NCI-H524 (cell line): Measurements from ENCODE around the gene SFI1.

ENCODE experiments used
- DNase-seq, 2 experiments: peaks; one replicate each; lab custom pipeline; 2025; lab: John Stamatoyannopoulos, UW

Gene SFI1

DNA sequence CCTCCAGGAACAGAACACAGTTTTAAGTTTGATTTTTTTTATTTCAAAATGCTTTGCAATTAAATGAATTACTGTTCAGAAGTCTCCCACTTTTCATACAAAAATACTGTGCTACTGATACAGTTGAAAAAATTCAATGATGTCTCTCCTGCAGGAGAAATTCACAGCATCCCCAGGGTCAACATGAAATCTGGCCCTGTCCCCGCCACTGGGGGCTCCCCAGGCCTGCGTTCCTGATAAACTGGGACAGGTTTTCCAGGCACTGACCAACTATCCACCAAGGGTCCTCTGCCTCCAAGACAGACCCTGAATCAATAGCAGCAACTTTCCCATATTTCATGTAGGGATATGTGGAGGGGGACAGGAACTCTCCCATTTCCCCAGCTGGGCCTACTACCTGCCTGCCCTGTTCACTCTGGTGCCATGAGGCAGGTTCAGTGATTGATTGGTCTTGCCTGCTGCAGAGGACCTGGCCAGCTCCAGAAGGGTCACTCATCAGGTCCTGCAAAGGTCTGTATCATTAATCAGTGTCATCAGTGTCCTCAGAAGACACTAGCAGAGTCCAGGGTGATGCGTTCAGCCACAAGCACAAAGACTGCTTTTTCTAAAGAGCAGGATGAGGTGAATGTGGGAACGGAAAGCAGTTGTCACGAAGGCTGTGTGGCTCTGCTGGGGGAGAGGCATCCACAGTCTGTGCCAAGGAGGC, 122.3 kb downstream of the SFI1 start:
- no peak for DNase-seq

DNA sequence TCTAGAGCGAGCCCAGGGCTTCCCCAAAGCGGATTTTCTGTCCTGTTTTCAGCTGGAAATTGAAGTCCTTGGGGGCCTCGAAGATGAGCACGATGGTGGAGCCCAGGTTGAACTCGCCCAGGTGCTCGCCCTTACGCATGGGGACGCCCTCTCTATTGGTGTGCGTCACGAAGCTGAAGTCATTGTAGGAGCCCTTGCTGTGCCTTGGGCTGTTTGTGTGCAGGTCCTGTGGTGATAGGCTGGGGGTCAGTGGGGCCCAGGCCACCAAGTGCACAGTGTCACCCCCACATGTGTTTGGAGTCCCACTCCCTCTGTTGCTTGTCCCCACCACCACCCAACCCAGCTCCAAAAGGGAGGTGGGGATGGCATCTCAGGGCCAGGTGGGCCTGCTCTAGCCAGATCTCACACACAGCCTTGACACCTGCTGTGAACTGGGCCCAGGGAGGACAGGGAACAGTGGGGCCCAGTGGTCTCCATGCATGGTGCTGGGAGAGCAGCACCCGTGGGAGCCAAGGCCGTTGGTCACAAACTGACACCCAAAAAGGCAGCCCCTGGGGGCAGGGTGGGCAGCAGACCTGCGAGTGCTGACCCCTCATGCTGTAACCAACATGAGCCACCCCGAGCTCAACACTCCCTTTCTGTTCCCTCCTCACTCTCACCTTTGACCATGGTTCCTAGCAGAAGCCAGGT, 123.4 kb downstream of the SFI1 start:
- DNase-seq, result no peak

DNA sequence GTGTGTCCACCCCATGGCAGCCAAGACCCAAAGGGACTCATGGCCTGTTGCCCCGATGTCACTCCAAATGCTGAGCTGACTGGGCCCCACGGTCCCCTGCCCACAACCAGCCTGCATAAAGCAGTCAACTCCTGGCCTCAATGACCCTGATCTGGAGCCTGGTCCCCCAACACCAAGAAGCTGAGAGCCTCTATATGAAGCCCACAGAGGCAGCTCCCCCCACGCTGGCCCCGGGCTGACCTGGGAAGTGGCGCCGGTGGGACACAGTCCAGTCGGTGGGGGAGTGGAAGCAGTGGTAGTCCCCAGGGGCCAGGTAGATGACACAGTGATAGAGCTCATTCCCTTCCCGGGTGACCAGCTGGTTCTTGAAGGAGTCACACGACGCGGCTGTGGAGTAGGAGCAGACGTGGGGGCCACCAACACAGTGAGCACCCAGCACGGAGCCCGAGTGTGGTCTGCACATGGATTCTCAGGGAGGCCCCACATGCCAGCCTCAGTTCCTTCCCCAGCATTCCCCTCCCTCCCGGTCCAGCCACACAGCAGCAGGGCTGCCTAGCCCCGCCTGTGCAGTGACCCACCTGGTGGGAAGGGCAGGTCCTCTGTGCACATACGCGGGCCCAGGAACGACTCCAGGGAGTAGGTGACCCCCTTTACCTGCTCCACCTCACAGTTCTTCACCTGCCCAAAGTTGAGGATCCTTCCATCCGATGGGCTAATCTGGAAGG, 124.6 kb downstream of the SFI1 start:
- DNase-seq, result no peak

DNA sequence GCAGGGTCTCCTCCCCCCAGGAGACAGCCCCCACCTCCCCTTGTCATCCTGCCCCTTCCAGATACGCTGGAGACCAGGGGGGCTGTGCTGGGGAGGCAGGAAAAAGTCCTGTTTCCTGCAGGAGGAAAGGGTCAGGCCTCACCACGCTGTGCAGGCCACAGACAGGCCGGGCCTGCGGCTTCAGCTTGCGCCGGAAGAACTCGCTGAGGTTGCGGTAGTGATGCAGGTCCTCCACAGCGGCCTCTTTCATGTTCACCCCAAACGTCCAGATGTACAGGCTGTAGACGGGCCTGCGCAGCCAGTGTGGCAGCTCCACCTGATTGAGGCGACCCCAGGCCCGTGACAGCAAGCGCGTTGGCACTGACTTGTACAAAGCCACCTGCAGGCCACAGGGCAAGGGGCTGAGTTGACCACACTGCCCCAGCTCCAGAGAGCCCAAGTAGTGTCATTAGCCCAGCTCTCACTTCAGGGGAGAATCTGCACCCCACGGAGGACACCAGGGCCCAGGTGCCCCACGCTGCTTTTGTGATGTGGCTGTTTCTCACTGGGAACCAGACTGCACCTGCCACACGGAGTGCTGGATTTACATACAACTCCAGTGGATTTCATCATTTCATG, 125.3 kb downstream of the SFI1 start:
- no peak for DNase-seq

DNA sequence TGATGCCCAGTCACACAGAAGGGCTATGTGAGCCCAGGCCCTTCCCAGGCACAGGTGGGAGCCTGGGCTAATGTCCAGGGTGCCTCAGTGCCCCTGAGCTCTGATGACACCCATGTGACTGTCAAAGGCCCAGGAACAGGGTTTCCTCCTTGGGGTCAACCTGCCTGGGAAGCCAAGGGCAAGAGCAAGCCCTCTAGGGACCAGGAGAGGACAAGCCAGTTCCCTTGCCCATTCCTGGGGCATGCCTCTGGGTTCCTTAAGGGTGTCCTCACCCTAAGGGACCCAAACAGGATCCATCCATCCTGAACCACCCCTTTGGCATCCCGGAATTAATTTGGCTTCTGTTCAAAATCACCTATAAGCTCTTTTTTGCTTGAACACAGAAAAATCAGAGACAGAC, 126.6 kb downstream of the SFI1 start:
- DNase-seq, result no peak

DNA sequence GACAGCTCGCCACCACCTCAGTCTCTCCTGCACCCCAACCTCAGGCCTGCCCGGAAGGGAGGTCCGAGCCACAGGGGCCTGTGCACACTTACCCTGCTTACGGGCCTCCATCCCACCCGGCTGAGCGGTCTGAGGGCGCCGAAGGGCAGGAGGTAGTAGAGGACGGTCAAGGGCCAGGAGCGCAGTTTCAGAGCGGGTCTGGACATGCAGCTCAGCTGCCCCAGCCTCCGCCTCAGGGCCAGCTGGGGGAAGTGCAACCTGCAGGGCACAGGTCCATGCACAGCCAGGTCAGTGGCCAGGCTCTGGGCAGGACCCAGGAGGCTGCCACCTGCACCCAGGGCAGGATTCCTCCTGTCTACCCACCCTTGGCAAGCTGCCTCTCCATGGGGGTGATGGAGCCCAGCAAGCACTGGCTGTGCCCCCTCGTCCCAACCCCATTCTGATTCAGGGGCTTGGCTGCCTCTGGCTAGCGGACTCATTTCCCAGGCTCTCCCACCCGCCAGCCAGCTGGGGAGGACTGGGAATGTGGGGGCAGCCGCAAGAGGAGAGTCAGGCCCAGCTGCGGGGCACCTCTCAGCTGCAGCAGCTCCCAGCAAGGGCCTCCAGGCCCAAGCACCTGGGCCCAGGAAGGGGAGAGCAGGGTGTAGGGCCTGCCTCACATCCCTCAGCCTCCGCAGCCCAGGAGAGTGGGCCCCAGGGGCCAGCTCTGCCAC, 127.4 kb downstream of the SFI1 start:
- no peak for DNase-seq

DNA sequence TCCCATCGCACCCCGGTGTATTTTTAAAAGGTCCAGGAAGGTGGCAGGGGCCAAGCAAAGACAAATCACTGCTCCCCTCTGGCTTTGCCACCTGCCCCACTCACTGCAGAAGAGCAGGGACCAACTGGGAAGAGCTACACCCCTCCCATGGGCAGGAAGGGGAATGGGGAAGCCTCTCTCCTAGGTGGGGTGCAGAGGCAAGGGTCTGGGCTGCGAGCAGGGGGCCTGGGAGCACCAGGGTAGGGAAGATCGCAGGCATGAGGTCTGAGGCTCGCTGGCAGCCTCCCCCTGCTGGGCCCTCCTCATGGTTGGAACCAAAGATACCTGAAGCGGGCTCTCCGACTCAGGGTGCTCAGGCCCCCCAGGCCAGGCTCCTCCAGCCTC, 128.9 kb downstream of the SFI1 start:
- no peak for DNase-seq

DNA sequence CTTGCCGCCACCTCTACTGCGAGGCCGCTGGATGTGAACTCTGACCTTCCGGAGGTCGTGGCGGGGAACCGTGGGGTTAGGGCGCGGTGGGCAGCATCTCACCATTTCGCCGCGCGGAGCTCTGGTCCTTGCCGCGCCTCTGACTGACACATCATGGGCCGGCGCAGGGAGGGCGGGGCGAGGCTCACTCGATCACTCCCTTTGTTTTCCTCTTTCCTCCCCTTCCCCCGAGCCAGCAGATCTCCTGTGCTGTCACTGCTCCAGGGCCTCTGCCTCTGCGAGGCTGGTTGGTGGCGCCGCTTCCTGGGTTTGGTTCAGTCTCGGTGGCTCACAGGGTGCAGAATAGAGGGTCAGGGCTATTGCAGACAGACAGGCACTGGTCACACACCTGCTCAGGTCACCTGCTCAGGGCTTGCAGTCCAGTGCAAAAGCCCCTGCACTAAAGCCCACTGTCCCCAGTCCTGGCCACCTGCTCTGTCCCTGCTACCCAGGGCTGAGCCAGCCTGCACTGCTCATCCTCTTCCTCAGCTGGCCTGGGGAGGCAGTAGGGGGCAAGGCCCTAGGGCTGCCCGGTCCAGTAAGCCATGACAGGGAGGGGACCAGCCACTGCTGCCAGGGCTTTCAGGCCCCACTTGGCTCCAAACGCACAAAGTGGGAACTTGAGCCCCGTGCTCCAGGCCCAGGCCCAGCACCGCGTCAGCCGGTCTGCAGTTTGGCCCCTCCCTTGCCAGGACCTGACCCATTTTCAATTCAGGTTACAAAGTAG, 129.5 kb downstream of the SFI1 start:
- no peak for DNase-seq

DNA sequence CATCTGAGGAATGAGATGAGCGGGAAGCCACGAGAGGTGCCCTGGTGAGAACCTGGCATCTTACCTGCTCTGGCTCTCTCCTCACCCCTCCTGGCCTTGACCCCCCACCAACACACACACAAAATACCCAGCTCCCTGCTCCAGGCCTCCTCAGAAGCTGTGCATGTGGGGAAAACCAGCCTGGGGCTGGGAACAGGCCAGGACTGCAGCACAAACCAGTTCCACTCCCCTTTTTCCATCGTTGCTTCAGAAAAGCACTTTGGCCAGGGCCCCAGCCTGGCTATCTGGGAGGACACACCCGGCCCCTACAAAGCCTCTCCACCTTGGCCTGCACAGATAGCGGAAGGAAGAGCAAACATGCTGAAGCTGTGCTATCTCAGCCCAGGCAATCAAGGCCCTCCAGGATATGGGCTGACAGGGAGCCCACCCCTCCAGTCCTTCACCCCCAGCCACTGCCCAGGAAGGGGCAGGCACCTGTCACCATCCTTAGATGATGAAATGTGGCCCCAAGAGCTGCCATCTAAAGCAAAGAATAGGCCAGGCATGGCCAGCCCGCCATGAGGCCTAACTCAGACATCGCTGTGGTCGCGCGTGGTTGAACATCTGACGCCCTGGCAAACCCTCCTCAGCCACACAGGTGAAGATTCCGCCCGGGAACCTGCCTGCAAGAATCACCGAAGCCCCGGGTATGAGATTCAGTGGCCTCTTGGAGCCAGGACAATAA, 130.3 kb downstream of the SFI1 start:
- no peak for DNase-seq

DNA sequence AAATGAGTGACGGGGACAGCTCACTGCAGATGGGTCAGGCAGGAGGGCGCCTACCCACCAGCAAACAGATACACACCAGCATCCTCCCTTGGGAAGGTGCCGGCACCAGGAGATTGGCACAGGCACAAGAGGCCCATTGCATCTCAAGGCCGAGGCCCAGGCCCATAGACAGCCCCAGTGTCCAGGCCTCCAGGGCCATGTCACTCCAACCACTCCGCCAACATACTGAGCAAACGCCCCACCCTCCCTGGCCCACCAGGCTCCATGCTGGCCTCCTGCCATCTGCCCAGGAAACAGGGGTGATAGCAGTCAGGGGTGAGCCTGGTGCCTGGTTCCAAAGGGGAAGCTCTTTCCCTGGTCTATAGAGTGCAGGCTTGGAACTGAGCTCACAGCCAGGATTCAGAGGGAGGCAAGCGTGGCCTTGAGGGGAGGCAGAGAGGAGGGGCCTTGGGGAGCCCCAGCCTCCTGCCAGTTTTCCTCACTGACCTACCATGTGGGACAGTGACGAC, 130.9 kb downstream of the SFI1 start:
- no peak for DNase-seq

DNA sequence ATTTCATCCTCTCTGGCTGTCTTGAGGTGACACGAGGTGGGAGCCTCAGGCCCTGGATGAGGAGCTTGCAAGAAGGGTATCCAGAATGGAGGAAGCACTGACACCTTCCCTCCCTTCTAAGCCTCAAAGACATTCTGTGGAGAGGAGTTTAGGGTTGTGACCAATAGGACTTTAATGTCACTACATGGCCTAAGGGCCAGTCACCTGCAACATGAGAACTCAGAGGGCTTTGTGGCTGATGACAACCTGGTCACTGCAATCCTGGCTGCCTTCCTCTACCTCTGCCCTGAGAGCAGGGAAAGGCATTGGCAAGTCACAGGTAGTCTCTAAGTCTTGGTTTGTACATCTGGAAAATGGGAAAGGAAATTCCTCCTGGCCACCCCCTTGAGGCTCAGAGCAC, 132.0 kb downstream of the SFI1 start:
- DNase-seq, result no peak

DNA sequence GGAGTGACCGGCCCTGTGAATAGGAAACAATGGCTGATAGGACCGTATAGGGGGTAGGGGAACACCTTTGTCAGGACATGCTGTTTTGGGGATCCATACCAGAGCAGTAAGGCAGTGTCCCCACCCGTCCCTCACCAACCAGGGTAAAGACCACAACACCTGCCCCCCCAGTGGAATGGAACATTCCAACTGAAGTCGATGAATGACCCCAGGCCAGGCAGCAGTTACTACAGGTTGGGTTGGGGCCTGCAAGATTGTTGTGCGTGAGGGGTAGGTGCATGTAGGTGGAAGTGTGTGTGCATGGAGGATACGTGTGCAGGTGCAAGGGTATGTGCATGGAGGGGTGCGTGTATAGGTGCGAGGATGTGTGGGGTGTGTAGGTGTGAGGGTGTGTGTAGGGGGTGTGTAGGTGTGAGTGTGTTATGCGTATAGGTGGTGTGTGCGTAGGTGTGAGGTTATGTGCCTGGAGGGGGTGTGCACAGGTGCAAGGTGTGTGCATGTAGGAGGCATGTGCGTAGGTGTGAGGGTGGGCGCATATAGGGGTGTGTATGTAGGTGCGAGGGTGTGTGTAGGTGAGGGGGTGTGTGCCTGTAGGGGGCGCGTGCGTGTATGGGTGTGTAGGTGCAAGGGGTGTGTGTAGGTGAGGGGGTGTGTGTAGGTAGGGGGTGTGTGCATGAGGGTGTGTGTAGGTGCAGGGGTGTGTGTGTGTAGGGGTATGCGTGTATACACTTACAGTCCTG, 132.8 kb downstream of the SFI1 start:
- no peak for DNase-seq

DNA sequence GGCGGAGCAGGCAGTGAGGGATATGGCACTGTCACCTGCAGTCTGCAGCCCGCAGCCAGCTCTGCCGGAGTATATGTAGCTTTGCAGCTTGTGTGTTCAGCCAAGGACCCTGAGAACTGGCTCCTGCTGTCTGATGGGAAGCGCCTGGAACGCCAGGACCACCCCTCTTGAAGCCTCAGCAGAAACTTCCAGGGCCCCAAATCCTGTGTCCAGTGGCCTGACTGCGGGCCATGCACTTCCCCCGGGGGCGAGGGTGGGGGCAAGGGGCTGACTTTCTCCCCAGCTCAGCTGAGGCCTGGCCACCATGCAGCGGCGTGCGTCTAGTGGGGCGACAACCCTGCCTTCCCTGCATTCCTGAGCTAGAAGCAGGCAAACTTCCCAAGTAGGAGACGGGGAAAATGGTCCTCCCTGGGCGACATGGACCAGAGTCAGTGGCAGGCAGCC, 133.4 kb downstream of the SFI1 start:
- no peak for DNase-seq

DNA sequence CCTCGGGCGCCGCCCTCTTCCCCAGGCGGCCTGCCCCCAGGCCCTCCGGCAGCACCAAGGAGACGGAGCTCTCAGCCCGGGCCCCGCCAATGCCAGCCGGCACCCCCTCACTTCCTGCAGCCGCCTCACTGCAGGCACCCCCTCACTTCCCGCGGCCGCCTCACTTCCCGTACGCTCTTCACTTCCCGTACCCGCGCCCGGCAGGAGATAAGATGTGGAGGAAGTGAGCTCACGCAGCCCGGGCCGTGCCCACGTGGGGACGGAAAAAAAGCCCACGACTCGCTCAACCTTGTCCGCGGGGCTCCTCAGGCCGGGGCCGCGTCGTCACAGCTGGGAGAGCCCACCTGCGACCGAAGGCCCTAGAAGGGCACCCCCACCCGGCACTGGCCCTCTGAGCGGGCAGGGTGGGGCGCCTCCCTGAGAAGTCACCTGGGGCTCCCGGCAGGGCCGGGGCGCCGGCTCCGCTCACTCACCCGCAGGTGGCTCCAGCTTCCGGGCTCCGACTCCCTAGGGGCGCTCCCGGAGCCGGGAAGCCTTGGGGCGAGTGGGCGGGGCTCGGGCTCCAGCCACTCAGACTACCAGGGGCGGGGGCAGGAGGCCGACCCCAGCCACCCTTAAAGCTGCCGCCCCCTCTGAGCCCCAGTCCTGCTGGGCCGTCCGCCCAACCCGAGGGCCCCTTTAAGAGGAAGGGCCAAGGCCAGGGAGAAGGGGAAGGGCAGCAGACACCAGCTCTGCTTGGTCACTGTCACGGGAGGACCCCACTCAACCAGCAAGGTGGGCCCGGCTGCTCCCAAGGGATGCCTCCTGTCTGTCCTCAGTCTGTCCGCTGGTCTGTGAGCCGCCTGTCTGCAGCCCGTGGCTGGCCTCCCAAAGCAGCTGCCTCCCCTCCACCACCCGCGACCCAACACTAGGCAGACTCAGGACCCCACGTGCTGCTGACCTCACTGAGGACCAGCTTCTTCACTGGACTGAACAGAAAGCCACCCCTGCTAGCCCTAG, 134.3 kb downstream of the SFI1 start:
- peak; percentile 28 to 79 for DNase-seq

DNA sequence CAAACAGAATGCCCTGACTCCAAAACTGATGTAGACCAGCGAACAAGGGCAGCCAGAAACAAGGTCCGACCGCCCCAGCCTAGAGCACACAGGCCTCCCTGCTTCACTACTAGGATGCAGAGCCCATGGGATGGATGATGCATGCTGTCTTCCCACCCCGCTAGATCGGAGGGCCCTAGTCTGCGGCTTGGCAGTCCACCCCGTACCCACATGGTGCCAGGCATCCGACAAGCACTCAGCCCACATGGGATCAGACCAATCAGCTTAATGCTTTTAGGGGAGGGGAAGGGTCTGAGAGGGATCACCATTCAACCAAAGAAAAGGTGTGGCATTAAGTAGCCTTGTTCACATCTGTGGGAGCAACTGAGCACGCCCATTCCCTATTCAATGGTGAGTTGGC, 135.1 kb downstream of the SFI1 start:
- DNase-seq, result no peak

DNA sequence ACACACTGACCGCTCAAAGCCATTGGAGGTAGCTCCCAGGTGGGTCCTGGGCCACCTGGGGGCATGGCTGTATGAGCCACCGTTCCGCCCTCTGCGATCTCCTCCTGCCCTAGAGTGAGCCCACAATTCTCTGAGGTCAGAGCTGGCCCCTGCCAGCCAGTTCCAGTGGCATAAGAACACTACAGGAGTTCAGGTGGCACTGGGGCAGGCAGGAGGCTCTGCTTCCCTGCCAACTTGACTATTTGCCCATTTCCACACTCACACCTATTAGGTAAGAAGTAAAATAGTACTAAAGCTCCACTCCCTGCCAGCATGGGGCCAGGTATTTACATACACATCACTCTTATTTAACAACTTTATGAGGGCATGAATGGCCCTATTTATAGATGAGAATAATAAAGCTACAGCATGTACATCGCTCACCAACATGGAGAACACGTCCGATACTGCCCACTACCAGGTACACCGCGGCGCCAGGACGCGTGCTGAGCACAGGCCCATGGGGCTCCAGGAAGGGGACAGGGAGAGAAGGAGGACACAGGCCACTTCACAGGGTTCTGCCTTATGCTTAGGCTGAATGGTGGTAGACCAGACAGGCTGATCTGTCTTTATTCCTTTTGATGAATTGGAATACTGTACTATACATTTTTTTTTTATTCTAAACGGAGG, 139.4 kb downstream of the SFI1 start:
- no peak for DNase-seq

DNA sequence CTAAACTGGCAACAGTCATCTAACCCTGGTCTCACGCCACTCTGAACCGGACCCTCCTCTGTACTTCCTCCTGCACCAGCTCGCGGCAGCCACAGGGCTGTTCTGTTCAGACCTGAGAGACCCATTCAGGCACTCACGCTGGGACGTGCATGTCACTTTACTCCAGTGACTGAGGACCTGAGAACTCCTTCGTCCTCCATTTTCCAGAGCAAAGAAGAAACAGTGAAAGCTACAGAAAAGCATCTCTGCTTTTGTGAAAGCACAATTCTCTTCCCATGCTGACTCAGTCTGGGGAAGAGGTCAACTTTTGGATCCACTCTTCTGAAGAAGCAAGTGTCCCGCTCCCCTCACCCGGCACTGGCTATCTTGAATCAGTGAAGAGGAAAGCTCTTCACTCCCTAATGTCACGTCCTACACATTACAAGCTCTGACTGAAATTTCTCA, 141.1 kb downstream of the SFI1 start:
- no peak for DNase-seq
